ENCODE data around the gene KCNB1.

KCNB1 gene

GRCh38 chr20:49337357-49337756, 145.1 kb downstream of the KCNB1 start:
- in situ Hi-C loops (cut with MboI; ENCODE audit: low sequenced_read_pairs, unreplicated experiment), result loop anchor here (25.0 kb wide), 2 partner anchors 175 to 525 kb away; no protein-coding TSS in a partner anchor
- no peak for DNase-seq (ENCODE audit: low spot score)
- TF ChIP-seq CTCF (IDR thresholded peaks at IDR 0.05; ENCODE audit: borderline replicate concordance, control extremely low read depth, extremely low read depth, insufficient read depth, missing control alignments), result no peak

GRCh38 chr20:49336786-49337185, 145.7 kb downstream of the KCNB1 start:
- DNase-seq (ENCODE audit: low spot score), result no peak
- no peak for TF ChIP-seq CTCF (IDR thresholded peaks at IDR 0.05; ENCODE audit: borderline replicate concordance, control extremely low read depth, extremely low read depth, insufficient read depth, missing control alignments)
- in situ Hi-C loops (cut with MboI; ENCODE audit: low sequenced_read_pairs, unreplicated experiment), result loop anchor here (25.0 kb wide), 2 partner anchors 176 to 526 kb away; no protein-coding TSS in a partner anchor

GRCh38 chr20:49335476-49335875, 147.0 kb downstream of the KCNB1 start:
- TF ChIP-seq CTCF (IDR thresholded peaks at IDR 0.05; ENCODE audit: borderline replicate concordance, control extremely low read depth, extremely low read depth, insufficient read depth, missing control alignments), result no peak
- in situ Hi-C loops (cut with MboI; ENCODE audit: low sequenced_read_pairs, unreplicated experiment), result loop anchor here (25.0 kb wide), 2 partner anchors 177 to 527 kb away; no protein-coding TSS in a partner anchor
- DNase-seq (ENCODE audit: low spot score), result no peak

- in situ Hi-C loops (cut with MboI; ENCODE audit: low sequenced_read_pairs, unreplicated experiment), result loop anchor here (25.0 kb wide), 2 partner anchors 181 to 531 kb away; no protein-coding TSS in a partner anchor
- no peak for DNase-seq (ENCODE audit: low spot score)
- no peak for TF ChIP-seq CTCF (IDR thresholded peaks at IDR 0.05; ENCODE audit: borderline replicate concordance, control extremely low read depth, extremely low read depth, insufficient read depth, missing control alignments)
Measured at GRCh38 chr20:49330701-49331615, 151.5 kb downstream of the KCNB1 start.

- DNase-seq (ENCODE audit: low spot score), result no peak
- in situ Hi-C loops (cut with MboI; ENCODE audit: low sequenced_read_pairs, unreplicated experiment), result loop anchor here (25.0 kb wide), 2 partner anchors 184 to 534 kb away; no protein-coding TSS in a partner anchor
- no peak for TF ChIP-seq CTCF (IDR thresholded peaks at IDR 0.05; ENCODE audit: borderline replicate concordance, control extremely low read depth, extremely low read depth, insufficient read depth, missing control alignments)
Measured at GRCh38 chr20:49328790-49329189, 153.7 kb downstream of the KCNB1 start.

GRCh38 chr20:49326026-49326425, 156.4 kb downstream of the KCNB1 start:
- no peak for TF ChIP-seq CTCF (IDR thresholded peaks at IDR 0.05; ENCODE audit: borderline replicate concordance, control extremely low read depth, extremely low read depth, insufficient read depth, missing control alignments)
- DNase-seq (ENCODE audit: low spot score), result no peak
- in situ Hi-C loops (cut with MboI; ENCODE audit: low sequenced_read_pairs, unreplicated experiment), result loop anchor here (25.0 kb wide), 2 partner anchors 186 to 536 kb away; no protein-coding TSS in a partner anchor

All from GM13976 (cell line).